ENCODE results near the gene WDR35.

WDR35 gene

GRCh38 chr2:20008703-20009102 lies 18.8 kb upstream of the WDR35 start:
- no peak overlapping the region for H3K27ac ChIP-seq
- TF ChIP-seq CTCF (conservative IDR thresholded peaks at IDR 0.05) = no peak

GRCh38 chr2:20005891-20006470 lies 16.1 kb upstream of the WDR35 start:
- TF ChIP-seq CTCF (conservative IDR thresholded peaks at IDR 0.05) = no peak
- no peak overlapping the region for H3K27ac ChIP-seq

GRCh38 chr2:20005067-20005627 lies 15.2 kb upstream of the WDR35 start:
- H3K27ac ChIP-seq = no peak overlapping the region
- TF ChIP-seq CTCF (conservative IDR thresholded peaks at IDR 0.05) = no peak

- no peak for TF ChIP-seq CTCF (conservative IDR thresholded peaks at IDR 0.05)
- H3K27ac ChIP-seq = no peak overlapping the region
Measured at GRCh38 chr2:20001361-20001863, 11.5 kb upstream of the WDR35 start.

GRCh38 chr2:19993731-19994130 lies 3.8 kb upstream of the WDR35 start:
- H3K27ac ChIP-seq = no peak overlapping the region
- no peak for TF ChIP-seq CTCF (conservative IDR thresholded peaks at IDR 0.05)

- no peak for TF ChIP-seq CTCF (conservative IDR thresholded peaks at IDR 0.05)
- H3K27ac ChIP-seq = no peak overlapping the region
Measured at GRCh38 chr2:19991895-19992294, 2.0 kb upstream of the WDR35 start.

- peak overlapping the region; percentile 81 for H3K27ac ChIP-seq
- TF ChIP-seq CTCF (conservative IDR thresholded peaks at IDR 0.05) = no peak
Measured at GRCh38 chr2:19990416-19990728, 467 bp upstream of the WDR35 start.
